Measurements from ENCODE around the gene EFCAB11. TPM values are rescaled to one million over a fixed set of nuclear protein-coding genes. Genes with fewer than 3 reads are reported as not detected.

EFCAB11 gene
- total RNA-seq, 2 experiments from 2014 or later: 0.36 to 0.47 TPM

DNA sequence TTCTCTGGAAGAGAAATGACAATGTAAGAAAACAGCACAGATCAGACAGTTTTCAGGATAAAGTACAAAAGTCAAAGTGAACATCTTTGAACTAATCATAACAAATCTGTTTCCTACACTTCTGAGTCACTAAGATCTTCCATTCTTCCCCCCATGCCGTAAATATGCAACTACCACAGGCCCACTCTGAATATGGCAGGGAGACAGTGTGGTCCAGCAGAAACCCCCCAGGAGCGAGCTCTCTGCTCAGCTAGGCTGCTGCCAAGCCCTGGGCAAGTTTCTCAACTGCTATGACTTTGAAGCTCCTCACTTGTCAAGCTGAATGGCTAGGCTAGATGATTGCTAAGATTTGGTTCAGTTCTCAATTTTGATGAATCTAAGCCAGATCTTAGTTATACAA lies 148.1 kb downstream of the EFCAB11 start:
- Histone ChIP-seq H3K27ac (ENCODE audit: low read depth in 1 of 2, low read length in 2 of 2) (no peak overlapping the region), H3K36me3 (ENCODE audit: insufficient read depth, low read length) (no peaks in the 10 kb centered on the region), H3K9me3 (ENCODE audit: control insufficient read depth in 1 of 2, insufficient read depth in 1 of 2, low read length in 2 of 2) (no peaks in the 10 kb centered on the region), H3K4me3 (ENCODE audit: low read length) (no peak overlapping the region), H3K4me1 (ENCODE audit: insufficient read depth, low read length) (no peaks in the 10 kb centered on the region), H3K27me3 (ENCODE audit: control insufficient read depth in 1 of 2, insufficient read depth in 2 of 2, low read length in 2 of 2) (no peaks in the 10 kb centered on the region)
- H3K27me3 Mint-ChIP-seq: peaks cover 5% of the 10 kb centered on the region
- no peak overlapping the region for H3K27ac Mint-ChIP-seq
- H3K9me3 Mint-ChIP-seq: no peaks in the 10 kb centered on the region
- CTCF ChIA-PET: interaction anchor here (1.5 kb wide), 1 partner anchor 12 kb away, joined by 3 read pairs; no protein-coding TSS in a partner anchor
- TF ChIP-seq, protein P1, sequence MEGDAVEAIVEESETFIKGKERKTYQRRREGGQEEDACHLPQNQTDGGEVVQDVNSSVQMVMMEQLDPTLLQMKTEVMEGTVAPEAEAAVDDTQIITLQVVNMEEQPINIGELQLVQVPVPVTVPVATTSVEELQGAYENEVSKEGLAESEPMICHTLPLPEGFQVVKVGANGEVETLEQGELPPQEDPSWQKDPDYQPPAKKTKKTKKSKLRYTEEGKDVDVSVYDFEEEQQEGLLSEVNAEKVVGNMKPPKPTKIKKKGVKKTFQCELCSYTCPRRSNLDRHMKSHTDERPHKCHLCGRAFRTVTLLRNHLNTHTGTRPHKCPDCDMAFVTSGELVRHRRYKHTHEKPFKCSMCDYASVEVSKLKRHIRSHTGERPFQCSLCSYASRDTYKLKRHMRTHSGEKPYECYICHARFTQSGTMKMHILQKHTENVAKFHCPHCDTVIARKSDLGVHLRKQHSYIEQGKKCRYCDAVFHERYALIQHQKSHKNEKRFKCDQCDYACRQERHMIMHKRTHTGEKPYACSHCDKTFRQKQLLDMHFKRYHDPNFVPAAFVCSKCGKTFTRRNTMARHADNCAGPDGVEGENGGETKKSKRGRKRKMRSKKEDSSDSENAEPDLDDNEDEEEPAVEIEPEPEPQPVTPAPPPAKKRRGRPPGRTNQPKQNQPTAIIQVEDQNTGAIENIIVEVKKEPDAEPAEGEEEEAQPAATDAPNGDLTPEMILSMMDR (IDR thresholded peaks at IDR 0.05): no peak
- H3K4me3 Mint-ChIP-seq: no peak overlapping the region
- intact Hi-C loops (cut with DNase I, micrococcal nuclease): no loop called here
- DNase-seq (no peak), ATAC-seq (ENCODE audit: poor library complexity) (no peak)
- POLR2A ChIA-PET: no interaction called here
- no peaks in the 10 kb centered on the region for H3K36me3 Mint-ChIP-seq (ENCODE audit: low read depth)
- no peaks in the 10 kb centered on the region for H3K4me1 Mint-ChIP-seq (ENCODE audit: low read depth)

DNA sequence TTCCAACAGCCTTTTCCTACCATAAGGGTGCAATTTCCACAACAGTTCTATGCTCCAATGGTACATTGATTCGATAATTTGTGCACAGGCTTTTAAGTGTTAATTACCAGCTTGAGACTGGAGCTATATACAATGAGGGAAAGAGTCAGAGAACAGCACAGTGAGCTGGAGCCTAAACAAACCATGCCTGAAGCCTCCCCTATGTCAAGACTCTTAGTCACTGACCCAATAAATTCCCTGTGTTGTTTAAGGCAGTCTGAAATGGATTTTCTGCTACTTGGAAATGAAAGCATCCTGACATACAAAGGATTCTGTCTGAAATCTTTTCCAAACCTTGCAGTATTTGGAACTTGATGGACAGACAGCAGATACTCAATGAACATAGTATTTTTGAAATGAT lies 149.0 kb downstream of the EFCAB11 start:
- Mint-ChIP-seq H3K27ac (no peak overlapping the region), H3K27me3 (no peaks in the 10 kb centered on the region), H3K36me3 (ENCODE audit: low read depth) (no peaks in the 10 kb centered on the region), H3K4me3 (no peak overlapping the region), H3K4me1 (ENCODE audit: low read depth) (no peaks in the 10 kb centered on the region), H3K9me3 (no peaks in the 10 kb centered on the region)
- POLR2A ChIA-PET: no interaction called here
- intact Hi-C loops (cut with DNase I, micrococcal nuclease): no loop called here
- H3K4me3 ChIP-seq (ENCODE audit: low read length): no peak overlapping the region
- CTCF ChIA-PET: interaction anchor here (1.5 kb wide), 1 partner anchor 11 kb away, joined by 3 read pairs; no protein-coding TSS in a partner anchor
- H3K9me3 ChIP-seq (ENCODE audit: control insufficient read depth in 1 of 2, insufficient read depth in 1 of 2, low read length in 2 of 2): no peaks in the 10 kb centered on the region
- H3K27me3 ChIP-seq (ENCODE audit: control insufficient read depth in 1 of 2, insufficient read depth in 2 of 2, low read length in 2 of 2): no peaks in the 10 kb centered on the region
- DNase-seq (no peak), ATAC-seq (ENCODE audit: poor library complexity) (no peak)
- no peak overlapping the region for H3K27ac ChIP-seq (ENCODE audit: low read depth in 1 of 2, low read length in 2 of 2)
- H3K4me1 ChIP-seq (ENCODE audit: insufficient read depth, low read length): no peaks in the 10 kb centered on the region
- TF ChIP-seq, protein P1 (IDR thresholded peaks at IDR 0.05): no peak
- no peaks in the 10 kb centered on the region for H3K36me3 ChIP-seq (ENCODE audit: insufficient read depth, low read length)

DNA sequence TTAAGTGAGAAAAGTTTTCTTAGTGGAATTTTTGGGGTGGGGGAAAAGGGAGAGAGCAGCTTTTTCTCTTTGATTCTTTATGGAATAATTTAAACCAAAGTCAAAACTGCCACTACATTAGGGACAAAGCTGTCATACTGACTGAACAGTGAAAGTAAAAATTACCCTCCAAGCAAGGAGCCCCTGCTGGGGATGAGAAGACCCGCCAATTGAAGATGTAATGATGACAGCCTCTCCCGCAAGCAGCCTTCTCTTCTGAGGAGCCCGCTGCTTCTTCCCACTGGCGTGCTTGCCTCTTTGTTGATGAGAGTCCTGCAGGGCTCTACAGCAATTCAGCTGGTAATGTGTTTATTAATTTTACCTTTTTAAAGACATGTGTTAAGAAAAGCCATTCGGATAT lies 151.0 kb downstream of the EFCAB11 start:
- no peaks in the 10 kb centered on the region for H3K27me3 ChIP-seq (ENCODE audit: control insufficient read depth in 1 of 2, insufficient read depth in 2 of 2, low read length in 2 of 2)
- H3K4me1 ChIP-seq (ENCODE audit: insufficient read depth, low read length): no peaks in the 10 kb centered on the region
- TF ChIP-seq, protein P1 (IDR thresholded peaks at IDR 0.05): no peak
- no peak for DNase-seq
- H3K36me3 ChIP-seq (ENCODE audit: insufficient read depth, low read length): no peaks in the 10 kb centered on the region
- ATAC-seq (ENCODE audit: poor library complexity): no peak
- intact Hi-C loops (cut with DNase I, micrococcal nuclease): no loop called here
- H3K4me3 Mint-ChIP-seq: no peak overlapping the region
- no peaks in the 10 kb centered on the region for H3K9me3 Mint-ChIP-seq
- H3K9me3 ChIP-seq (ENCODE audit: control insufficient read depth in 1 of 2, insufficient read depth in 1 of 2, low read length in 2 of 2): no peaks in the 10 kb centered on the region
- no peaks in the 10 kb centered on the region for H3K27me3 Mint-ChIP-seq
- no peak overlapping the region for H3K4me3 ChIP-seq (ENCODE audit: low read length)
- ChIA-PET CTCF (interaction anchor here (1.3 kb wide), 1 partner anchor 15 kb away, joined by 3 read pairs; no protein-coding TSS in a partner anchor), POLR2A (no interaction called here)
- no peaks in the 10 kb centered on the region for H3K4me1 Mint-ChIP-seq (ENCODE audit: low read depth)
- H3K36me3 Mint-ChIP-seq (ENCODE audit: low read depth): no peaks in the 10 kb centered on the region
- no peak overlapping the region for H3K27ac Mint-ChIP-seq
- no peak overlapping the region for H3K27ac ChIP-seq (ENCODE audit: low read depth in 1 of 2, low read length in 2 of 2)
